ENCODE measurements around the gene FGFR3.
"Not testable (repeated sequence)": the region's sequence is repeated elsewhere in the genome, so short reads cannot be mapped to it uniquely, and the experiment has no call there.

Gene FGFR3

DNA sequence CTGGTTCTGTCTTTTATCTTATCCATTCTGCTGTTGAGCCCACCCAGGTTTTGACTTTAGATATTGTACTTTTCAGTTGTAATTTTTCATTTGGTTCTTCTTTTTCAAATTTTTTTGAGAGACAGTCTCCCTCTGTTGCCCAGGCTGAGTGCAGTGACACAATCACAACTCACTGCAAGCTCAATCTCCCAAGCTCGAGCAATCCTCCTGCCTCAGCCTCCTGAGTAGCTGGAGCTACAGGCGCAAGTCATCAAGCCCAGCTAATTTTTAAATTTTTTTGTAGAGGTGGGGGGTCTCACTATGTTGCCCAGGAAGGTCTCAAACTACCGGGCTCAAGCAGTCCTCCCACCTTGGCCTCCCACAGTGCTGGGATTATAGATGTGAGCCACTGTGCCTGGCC lies 37.1 kb downstream of the FGFR3 start:
- no peak for DNase-seq (ENCODE audit: low read depth)
- no peak overlapping the region for H3K4me3 ChIP-seq (ENCODE audit: low read length)
- TF ChIP-seq, protein P1, sequence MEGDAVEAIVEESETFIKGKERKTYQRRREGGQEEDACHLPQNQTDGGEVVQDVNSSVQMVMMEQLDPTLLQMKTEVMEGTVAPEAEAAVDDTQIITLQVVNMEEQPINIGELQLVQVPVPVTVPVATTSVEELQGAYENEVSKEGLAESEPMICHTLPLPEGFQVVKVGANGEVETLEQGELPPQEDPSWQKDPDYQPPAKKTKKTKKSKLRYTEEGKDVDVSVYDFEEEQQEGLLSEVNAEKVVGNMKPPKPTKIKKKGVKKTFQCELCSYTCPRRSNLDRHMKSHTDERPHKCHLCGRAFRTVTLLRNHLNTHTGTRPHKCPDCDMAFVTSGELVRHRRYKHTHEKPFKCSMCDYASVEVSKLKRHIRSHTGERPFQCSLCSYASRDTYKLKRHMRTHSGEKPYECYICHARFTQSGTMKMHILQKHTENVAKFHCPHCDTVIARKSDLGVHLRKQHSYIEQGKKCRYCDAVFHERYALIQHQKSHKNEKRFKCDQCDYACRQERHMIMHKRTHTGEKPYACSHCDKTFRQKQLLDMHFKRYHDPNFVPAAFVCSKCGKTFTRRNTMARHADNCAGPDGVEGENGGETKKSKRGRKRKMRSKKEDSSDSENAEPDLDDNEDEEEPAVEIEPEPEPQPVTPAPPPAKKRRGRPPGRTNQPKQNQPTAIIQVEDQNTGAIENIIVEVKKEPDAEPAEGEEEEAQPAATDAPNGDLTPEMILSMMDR (IDR thresholded peaks at IDR 0.05; ENCODE audit: insufficient read depth, low read depth, low read length, missing control alignments) = no peak

GRCh38 chr4:1830642-1831228 lies 37.6 kb downstream of the FGFR3 start:
- no peak for DNase-seq (ENCODE audit: low read depth)
- H3K4me3 ChIP-seq (ENCODE audit: low read length) = no peak overlapping the region
- TF ChIP-seq, protein P1 (IDR thresholded peaks at IDR 0.05; ENCODE audit: insufficient read depth, low read depth, low read length, missing control alignments) = no peak

- no peak for DNase-seq (ENCODE audit: low read depth)
- TF ChIP-seq, protein P1 (IDR thresholded peaks at IDR 0.05; ENCODE audit: insufficient read depth, low read depth, low read length, missing control alignments) = no peak
- no peak overlapping the region for H3K4me3 ChIP-seq (ENCODE audit: low read length)
These were observed 38.2 kb downstream of the FGFR3 start for GRCh38 chr4:1831331-1831730.

DNA sequence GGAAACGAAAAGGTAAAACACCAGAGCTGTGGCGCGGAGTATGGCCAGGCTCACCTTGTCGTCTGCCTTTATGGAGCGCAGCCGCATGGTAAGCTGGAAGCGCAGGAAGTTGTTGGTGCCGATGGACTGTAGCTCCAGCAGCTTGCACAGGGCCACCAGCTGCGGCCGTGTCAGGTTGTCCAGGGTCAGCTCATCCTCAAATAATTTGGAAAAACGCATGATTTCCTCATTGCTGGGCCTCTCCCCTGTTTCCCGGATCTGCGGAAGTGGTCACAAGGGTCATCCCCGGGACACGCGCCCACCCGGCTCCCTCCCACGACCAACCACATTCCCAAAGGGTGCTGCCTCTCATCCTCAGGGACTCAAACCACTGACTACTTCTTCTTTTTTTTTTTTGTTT lies 39.6 kb downstream of the FGFR3 start:
- TF ChIP-seq, protein P1 (IDR thresholded peaks at IDR 0.05; ENCODE audit: insufficient read depth, low read depth, low read length, missing control alignments) = no peak
- DNase-seq (ENCODE audit: low read depth) = no peak
- no peak overlapping the region for H3K4me3 ChIP-seq (ENCODE audit: low read length)

DNA sequence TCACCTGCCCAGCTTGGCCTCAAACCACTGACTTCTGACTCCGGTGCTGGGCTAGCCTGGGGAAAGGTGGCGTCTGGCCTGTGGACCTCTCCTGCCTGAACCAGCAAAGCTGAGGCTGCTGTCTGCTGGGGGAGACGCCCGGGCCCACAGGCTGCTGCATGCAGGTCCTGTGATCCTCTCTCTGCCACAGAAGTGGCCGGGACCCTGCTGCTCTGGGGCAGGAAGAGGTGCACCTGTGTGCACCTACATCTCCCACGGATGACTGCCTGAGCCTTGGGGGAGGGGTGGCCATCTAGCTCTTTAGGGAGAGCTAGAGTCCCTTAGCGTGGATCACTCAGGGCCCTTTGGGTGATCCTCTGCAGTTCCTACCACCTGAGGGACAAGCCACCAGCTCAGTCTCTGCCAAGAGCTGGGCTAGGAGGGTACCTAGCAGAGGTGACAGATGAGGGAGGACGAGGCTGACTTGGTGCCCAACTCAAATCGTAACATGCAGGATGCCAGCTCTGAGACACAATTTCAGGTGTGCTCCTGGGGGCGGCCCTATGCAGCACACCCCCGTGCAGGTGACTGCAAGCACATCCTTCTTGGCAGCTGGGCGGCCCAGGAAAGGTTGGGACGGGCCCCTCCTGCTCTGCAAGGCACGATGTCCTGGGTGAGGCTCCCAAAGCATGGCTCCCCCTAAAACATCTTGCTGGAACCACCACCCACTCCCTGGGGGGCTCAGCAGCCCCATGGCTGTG lies 40.4 kb downstream of the FGFR3 start:
- DNase-seq (ENCODE audit: low read depth) = no peak
- TF ChIP-seq, protein P1 (IDR thresholded peaks at IDR 0.05; ENCODE audit: insufficient read depth, low read depth, low read length, missing control alignments) = no peak
- H3K4me3 ChIP-seq (ENCODE audit: low read length) = no peak overlapping the region

DNA sequence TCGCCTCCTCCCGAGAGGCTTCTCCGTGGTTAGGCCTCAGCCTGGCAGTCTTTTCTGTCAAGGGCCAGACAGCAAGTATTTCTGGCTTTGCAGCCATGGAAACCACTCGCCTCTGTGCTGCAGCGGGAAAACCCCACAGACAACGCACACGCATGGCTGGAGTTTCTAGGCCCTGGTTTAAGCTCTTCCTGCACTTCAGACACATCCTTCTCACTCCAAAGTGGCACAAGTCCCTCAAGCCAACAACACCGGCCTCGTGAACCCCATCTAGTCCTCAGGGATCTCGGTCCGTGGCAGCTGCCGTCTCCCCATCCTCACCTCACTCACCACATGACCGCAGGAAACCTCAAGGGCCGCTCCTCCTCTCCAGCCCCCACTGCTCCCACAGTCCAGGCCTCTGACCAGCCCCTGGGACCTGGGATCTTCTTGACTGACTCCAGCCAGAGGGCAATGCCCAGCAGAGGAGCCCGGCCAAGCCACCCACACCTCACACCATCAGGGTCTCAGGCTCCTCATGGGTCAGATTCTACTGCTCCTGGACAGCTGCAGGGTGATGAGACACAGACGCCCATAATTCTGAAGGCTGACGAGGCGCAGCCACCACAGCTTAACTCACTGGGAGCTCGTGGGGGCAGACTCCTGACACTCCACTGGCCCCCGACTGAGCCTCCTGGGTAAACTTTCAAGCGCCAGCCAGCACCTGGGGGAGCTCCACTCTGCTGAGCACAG lies 41.1 kb downstream of the FGFR3 start:
- no peak for DNase-seq (ENCODE audit: low read depth)
- no peak overlapping the region for H3K4me3 ChIP-seq (ENCODE audit: low read length)
- TF ChIP-seq, protein P1 (IDR thresholded peaks at IDR 0.05; ENCODE audit: insufficient read depth, low read depth, low read length, missing control alignments) = no peak

GRCh38 chr4:1835836-1836235 lies 42.7 kb downstream of the FGFR3 start:
- not testable (repeated sequence) for DNase-seq (ENCODE audit: low read depth)

More at GRCh38 chr4:1835836-1836235, 42.7 kb downstream of the FGFR3 start:
- not testable (repeated sequence) for H3K4me3 ChIP-seq (ENCODE audit: low read length)

All from epithelial cell of esophagus (primary cell).